Lower lobe of right lung (tissue), 2 donors: ENCODE results near the gene FGF19. TPM values are rescaled to one million over a fixed set of nuclear protein-coding genes. Genes with fewer than 3 reads are reported as not detected.

ENCODE experiments used
- ATAC-seq, 2 donors: fragments of 200-7000 bp; cut with Tn5 transposase; one replicate each; pipeline ENCODE4 v1.9.1; 2020 to 2022; ENCODE audit warnings: mild to moderate bottlenecking in 2 of 2, moderate library complexity in 2 of 2
- DNase-seq: peaks from one replicate; pipeline ENCODE4 v3.0.0-alpha.2; 2020
- H3K27ac ChIP-seq: fragments of 200-600 bp; one replicate; pipeline ENCODE4 v1.8.0; 2022
- H3K27me3 ChIP-seq: fragments of 200-600 bp; one replicate; pipeline ENCODE4 v1.8.0; 2022; ENCODE audit warnings: low read depth
- H3K36me3 ChIP-seq: fragments of 200-600 bp; one replicate; pipeline ENCODE4 v1.8.0; 2022; ENCODE audit warnings: mild to moderate bottlenecking
- H3K4me1 ChIP-seq: fragments of 200-600 bp; one replicate; pipeline ENCODE4 v1.8.0; 2022
- H3K4me3 ChIP-seq: fragments of 200-600 bp; one replicate; pipeline ENCODE4 v1.8.0; 2022; ENCODE audit warnings: mild to moderate bottlenecking
- H3K9me3 ChIP-seq: fragments of 200-600 bp; one replicate; pipeline ENCODE4 v1.8.0; 2022
- intact Hi-C: fragments of 100-400 bp; cut with DNase I; formaldehyde crosslinking; loops from one replicate; pipeline ENCODE4 v1.11.0; 2022
- long read RNA-seq: library from polyadenylated mRNA; unstranded; transcript quantifications from one replicate; pipeline ENCODE4 v2.0.0, GENCODE V29; 2021
- total RNA-seq: library from RNA; stranded (reverse); fragmentation: NEBNext Ultra II Directional; extraction: Animal tissue kit (Norgen Biotek cat#: 25700); gene quantifications from one replicate; pipeline ENCODE4 v1.2.1, GENCODE V29; 2021
- TF ChIP-seq, protein P1 (sequence below): fragments of 200-600 bp; IDR thresholded peaks from one replicate; pipeline ENCODE4 v1.8.0; 2022; ENCODE audit warnings: antibody characterized with exemption, mild to moderate bottlenecking
- donor health status: DM: no; HTN: yes; CAD: no; lungs with severe emphysema.

The FGF19 gene, protein sequence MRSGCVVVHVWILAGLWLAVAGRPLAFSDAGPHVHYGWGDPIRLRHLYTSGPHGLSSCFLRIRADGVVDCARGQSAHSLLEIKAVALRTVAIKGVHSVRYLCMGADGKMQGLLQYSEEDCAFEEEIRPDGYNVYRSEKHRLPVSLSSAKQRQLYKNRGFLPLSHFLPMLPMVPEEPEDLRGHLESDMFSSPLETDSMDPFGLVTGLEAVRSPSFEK
- total RNA-seq: not detected
- long read RNA-seq: 0 reads

DNA sequence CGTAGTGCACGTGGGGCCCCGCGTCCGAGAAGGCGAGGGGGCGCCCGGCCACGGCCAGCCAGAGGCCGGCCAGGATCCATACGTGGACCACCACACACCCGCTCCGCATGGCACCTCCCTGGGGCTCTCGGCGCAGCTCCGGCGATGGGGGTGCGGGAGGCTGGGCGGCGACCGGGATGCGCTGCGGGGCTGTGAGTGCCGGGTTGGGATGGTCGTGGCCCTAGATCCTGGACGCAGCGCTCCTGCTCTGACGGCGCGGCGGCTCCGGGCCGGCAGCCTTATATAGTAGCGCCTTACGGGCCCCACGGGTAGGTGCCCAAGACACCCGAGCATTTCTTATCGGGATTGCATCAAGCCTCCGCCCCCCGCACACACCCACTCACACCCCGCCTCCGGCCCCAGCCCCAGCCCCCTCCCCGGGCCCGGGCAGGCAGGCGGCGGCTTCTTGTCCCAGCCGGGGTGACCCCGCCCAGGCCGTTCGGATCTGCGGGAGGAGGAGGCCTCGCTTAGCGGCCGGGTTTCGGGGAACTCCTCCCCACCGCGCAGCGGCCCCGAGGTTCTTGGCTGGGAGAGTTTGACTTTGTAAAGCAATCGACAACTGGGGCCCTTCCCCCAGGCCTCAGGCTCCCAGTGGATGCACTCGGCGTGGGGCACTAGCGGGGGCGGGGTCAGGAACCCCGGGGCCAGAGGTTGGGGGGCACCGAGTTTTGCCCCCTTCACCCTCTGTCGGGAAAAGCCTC, at the start of gene FGF19:
Gene FGF19 (minus strand): TSS at position 255 of the 740 bp plus-strand sequence. CDS start 146 bp downstream, at position 109.
- TF ChIP-seq, protein P1, sequence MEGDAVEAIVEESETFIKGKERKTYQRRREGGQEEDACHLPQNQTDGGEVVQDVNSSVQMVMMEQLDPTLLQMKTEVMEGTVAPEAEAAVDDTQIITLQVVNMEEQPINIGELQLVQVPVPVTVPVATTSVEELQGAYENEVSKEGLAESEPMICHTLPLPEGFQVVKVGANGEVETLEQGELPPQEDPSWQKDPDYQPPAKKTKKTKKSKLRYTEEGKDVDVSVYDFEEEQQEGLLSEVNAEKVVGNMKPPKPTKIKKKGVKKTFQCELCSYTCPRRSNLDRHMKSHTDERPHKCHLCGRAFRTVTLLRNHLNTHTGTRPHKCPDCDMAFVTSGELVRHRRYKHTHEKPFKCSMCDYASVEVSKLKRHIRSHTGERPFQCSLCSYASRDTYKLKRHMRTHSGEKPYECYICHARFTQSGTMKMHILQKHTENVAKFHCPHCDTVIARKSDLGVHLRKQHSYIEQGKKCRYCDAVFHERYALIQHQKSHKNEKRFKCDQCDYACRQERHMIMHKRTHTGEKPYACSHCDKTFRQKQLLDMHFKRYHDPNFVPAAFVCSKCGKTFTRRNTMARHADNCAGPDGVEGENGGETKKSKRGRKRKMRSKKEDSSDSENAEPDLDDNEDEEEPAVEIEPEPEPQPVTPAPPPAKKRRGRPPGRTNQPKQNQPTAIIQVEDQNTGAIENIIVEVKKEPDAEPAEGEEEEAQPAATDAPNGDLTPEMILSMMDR: no peak
- ATAC-seq (no peak), DNase-seq (no peak)
- Histone ChIP-seq H3K27me3 (peaks cover 77% of the 10 kb centered on the region), H3K36me3 (no peaks in the 10 kb centered on the region), H3K27ac (no peak within 1 kb of the TSS), H3K4me1 (peaks cover 26% of the 10 kb centered on the region), H3K9me3 (no peaks in the 10 kb centered on the region), H3K4me3 (no peak within 1 kb of the TSS)
- intact Hi-C loops: no loop called here

DNA sequence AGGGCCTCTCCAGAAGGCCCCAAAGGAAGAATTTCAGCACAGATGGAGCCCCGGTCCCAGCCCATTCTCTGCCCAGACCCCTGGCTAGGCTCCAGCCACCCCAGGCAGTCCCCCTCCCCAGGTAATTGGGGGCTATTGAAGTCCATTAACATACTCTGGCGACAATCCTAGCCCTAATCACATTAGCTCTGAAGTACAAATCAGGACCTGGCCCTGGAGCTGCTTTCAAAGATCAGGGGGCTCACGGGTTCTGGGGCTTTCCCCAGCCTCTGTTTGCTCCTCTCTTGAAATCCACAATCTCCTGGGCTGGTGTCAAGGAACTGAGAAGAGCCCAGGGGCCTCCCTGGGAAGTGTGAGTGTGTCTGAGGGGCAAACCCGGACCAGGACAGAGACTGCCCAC, 49.1 kb upstream of the FGF19 start:
- H3K4me3 ChIP-seq: no peak overlapping the region
- no peak for ATAC-seq
- DNase-seq: no peak
- TF ChIP-seq, protein P1: no peak
- no peaks in the 10 kb centered on the region for H3K9me3 ChIP-seq
- no peaks in the 10 kb centered on the region for H3K36me3 ChIP-seq
- no peaks in the 10 kb centered on the region for H3K4me1 ChIP-seq
- H3K27ac ChIP-seq: no peak overlapping the region
- H3K27me3 ChIP-seq: peaks cover 5% of the 10 kb centered on the region
- intact Hi-C loops: no loop called here

DNA sequence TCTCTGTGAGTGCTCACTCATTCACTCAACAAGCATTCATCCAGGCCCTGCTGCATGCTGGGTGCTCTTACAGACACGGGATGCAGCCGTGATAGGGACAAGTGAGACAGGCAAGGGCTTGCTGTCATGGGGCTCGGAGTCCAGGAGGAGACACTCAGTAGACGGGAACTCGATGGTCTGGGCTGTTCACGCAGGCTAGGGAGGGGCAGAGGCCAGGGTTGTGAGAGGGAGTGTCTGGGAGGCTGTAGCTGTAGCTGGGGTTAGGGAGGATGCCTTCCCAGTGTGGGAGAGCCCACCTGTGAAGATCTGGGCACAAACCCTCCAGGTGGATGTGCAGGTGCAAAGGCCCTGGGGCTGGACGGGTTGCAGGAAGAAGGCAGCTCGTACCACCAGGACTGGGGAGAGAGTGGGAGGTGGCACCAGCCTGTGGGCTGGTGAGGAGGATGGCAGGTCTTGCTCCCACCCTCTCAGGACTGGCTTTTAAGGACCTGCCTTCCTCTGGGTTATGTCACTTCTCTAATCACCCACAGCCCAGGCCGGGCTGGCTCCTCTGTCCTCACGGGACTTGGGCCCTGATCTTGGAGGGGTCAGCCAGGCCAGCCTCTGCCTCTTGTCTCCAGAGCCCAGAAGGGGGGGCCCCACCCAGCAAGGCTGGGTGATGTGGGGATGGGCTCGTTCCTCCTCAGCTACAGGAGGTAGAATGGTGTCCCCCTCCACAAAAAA, 47.2 kb upstream of the FGF19 start:
- no peak for DNase-seq
- Histone ChIP-seq H3K4me1 (no peaks in the 10 kb centered on the region), H3K9me3 (no peaks in the 10 kb centered on the region), H3K4me3 (no peak overlapping the region), H3K27me3 (peaks cover 10% of the 10 kb centered on the region), H3K27ac (no peak overlapping the region), H3K36me3 (no peaks in the 10 kb centered on the region)
- no peak for ATAC-seq
- intact Hi-C loops: no loop called here
- TF ChIP-seq, protein P1: no peak

DNA sequence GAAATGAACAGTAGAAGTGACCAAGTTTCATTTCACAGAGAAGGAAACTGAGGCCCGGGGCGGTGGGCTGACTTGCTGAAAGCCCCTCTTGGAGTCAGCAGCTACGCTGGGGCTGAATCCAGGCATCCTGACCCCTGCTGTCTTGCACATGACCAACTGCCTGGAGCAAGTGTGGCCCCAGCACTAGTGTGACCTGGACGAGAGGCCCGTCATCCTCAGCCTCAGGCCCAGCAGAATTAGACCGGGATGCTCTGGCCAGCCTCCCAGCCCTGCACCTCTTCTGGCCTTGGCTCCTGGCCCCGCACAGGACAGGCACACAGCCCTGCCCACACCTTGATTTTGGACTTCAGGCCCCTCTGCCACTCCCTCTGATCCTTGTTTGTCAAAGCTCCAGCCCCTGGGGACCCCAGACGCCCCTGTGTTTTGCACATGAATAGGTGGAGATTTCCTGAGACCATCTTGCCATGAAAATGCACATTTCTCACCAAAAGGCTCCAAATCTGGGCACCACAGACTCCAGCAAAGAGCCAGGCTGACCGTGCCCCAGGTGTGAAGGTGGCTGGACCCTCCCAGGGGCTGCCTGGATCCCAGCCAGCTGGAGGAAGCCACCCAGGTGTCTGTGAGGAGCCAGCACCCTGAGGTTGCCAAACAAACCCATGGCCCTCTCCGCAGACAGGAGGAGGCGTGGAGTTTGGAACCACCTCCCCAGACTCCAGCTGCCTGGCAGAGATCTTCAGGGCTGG, 46.5 kb upstream of the FGF19 start:
- Histone ChIP-seq H3K27me3 (peaks cover 10% of the 10 kb centered on the region), H3K27ac (no peak overlapping the region), H3K36me3 (no peaks in the 10 kb centered on the region), H3K4me1 (no peaks in the 10 kb centered on the region), H3K9me3 (no peaks in the 10 kb centered on the region), H3K4me3 (no peak overlapping the region)
- TF ChIP-seq, protein P1: no peak
- intact Hi-C loops: no loop called here
- DNase-seq (no peak), ATAC-seq (no peak)

DNA sequence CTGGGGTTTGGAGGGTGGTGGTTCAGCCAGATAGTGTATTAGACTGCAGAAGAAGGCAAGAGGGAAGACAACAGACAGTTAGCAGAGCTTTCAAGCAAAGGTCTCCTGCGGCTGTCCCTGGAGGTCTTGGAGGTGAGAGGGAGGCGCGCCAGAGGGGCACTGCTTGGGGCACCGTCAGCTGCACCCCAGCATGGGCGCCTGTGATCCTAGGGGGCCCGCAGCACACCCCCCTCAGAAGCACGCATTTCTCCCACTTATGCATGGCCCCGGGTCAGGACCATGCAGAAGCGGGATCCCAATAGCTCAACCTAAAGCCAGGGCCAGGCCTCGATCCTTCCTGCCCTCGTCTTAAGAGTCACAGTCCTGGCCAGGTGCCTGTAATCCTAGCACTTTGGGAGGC, 44.8 kb upstream of the FGF19 start:
- H3K27ac ChIP-seq: no peak overlapping the region
- no peaks in the 10 kb centered on the region for H3K4me1 ChIP-seq
- intact Hi-C loops: no loop called here
- TF ChIP-seq, protein P1: no peak
- no peak for ATAC-seq
- H3K36me3 ChIP-seq: no peaks in the 10 kb centered on the region
- DNase-seq: no peak
- H3K9me3 ChIP-seq: no peaks in the 10 kb centered on the region
- peaks cover 10% of the 10 kb centered on the region for H3K27me3 ChIP-seq
- H3K4me3 ChIP-seq: no peak overlapping the region
